ENCODE results near the gene TXNDC8. TPM values are rescaled to one million over a fixed set of nuclear protein-coding genes. Genes with fewer than 3 reads are reported as not detected.

TXNDC8 gene
- total and polyA plus RNA-seq, 12 donors, result not detected

Small RNA genes within 50 kb of the gene (small RNA-seq; reads per million reads assigned to genes)
- gene RNU6-1039P, result 0 reads per million in 2 donors

Other genes starting within 250 kb of the TXNDC8 start
- gene C9orf152, start 129.7 kb downstream of the TXNDC8 start, total RNA-seq, result not detected
- under 1 TPM in 1 of 3 donors, not detected in 2; 0.13 TPM for gene C9orf152, start 129.7 kb downstream of the TXNDC8 start, polyA plus RNA-seq
- 100 to 1,000 TPM in 6 of 9 donors, 10 to 100 TPM in 3; 60.3 to 282 (median 108) TPM for gene TXN, start 81.4 kb downstream of the TXNDC8 start, total RNA-seq
- gene TXN, start 81.4 kb downstream of the TXNDC8 start, polyA plus RNA-seq, result 100 to 1,000 TPM; 146 to 331 (median 224) TPM
- gene SVEP1, start 241.9 kb upstream of the TXNDC8 start, total RNA-seq, result 10 to 100 TPM in 8 of 9 donors, 1 to 10 TPM in 1; 3.7 to 45.3 (median 24.0) TPM
- gene SVEP1, start 241.9 kb upstream of the TXNDC8 start, polyA plus RNA-seq, result 1 to 10 TPM; 2.2 to 7.0 (median 5.1) TPM